ENCODE measurements around the gene MR1.

Gene MR1

GRCh38 chr1:181101581-181102226 is 67.9 kb downstream of the MR1 start (continued):
- TF ChIP-seq, protein P1, sequence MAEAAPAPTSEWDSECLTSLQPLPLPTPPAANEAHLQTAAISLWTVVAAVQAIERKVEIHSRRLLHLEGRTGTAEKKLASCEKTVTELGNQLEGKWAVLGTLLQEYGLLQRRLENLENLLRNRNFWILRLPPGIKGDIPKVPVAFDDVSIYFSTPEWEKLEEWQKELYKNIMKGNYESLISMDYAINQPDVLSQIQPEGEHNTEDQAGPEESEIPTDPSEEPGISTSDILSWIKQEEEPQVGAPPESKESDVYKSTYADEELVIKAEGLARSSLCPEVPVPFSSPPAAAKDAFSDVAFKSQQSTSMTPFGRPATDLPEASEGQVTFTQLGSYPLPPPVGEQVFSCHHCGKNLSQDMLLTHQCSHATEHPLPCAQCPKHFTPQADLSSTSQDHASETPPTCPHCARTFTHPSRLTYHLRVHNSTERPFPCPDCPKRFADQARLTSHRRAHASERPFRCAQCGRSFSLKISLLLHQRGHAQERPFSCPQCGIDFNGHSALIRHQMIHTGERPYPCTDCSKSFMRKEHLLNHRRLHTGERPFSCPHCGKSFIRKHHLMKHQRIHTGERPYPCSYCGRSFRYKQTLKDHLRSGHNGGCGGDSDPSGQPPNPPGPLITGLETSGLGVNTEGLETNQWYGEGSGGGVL (tag by site-specific recombination; IDR thresholded peaks at IDR 0.05): peak; percentile 93
- TF ChIP-seq YY1 (tag by site-specific recombination; IDR thresholded peaks at IDR 0.05) (no peak), ZNF488 (tag by site-specific recombination; IDR thresholded peaks at IDR 0.05) (no peak), HIC1 (tag by site-specific recombination; IDR thresholded peaks at IDR 0.05) (0 out of 2 replicates have a peak, but pooled peaks have one; percentile 6), OSR2 (tag by site-specific recombination; IDR thresholded peaks at IDR 0.05) (peak; percentile 69), PRDM10 (tag by site-specific recombination; IDR thresholded peaks at IDR 0.05) (peak; percentile 88), ZNF16 (tag by site-specific recombination; IDR thresholded peaks at IDR 0.05; ENCODE audit: low read depth) (no peak), EGR2 (tag by site-specific recombination; IDR thresholded peaks at IDR 0.05; ENCODE audit: low read depth) (peak; percentile 71), ZBTB20 (tag by site-specific recombination; IDR thresholded peaks at IDR 0.05) (peak; percentile 64; the same call in 1 of the 2 replicates), WT1 (tag by site-specific recombination; IDR thresholded peaks at IDR 0.05) (peak; percentile 100), ZNF140 (tag by site-specific recombination; IDR thresholded peaks at IDR 0.05) (no peak), ZNF792 (tag by site-specific recombination; IDR thresholded peaks at IDR 0.05) (no peak), ZNF629 (tag by site-specific recombination; IDR thresholded peaks at IDR 0.05) (peak; percentile 32; the same call in 1 of the 2 replicates), ZNF843 (tag by site-specific recombination; IDR thresholded peaks at IDR 0.05) (peak; percentile 40; the same call in 1 of the 2 replicates), ZNF692 (tag by site-specific recombination; IDR thresholded peaks at IDR 0.05) (no peak; the same call in 1 of the 2 replicates), ZIC2 (tag by site-specific recombination; IDR thresholded peaks at IDR 0.05) (peak; percentile 48; the same call in 1 of the 2 replicates), GLIS2 (tag by site-specific recombination; IDR thresholded peaks at IDR 0.05) (peak; percentile 47; the same call in 1 of the 2 replicates), ZNF501 (tag by site-specific recombination; IDR thresholded peaks at IDR 0.05) (peak; percentile 49; the same call in 1 of the 2 replicates), MZF1 (tag by site-specific recombination; IDR thresholded peaks at IDR 0.05; ENCODE audit: borderline replicate concordance) (peak; percentile 65; the same call in 1 of the 2 replicates), KLF1 (tag by site-specific recombination; IDR thresholded peaks at IDR 0.05) (peak; percentile 32; the same call in 1 of the 2 replicates), ZNF391 (tag by site-specific recombination; IDR thresholded peaks at IDR 0.05; ENCODE audit: borderline replicate concordance, low read depth) (no peak)
- TF ChIP-seq, protein P2, sequence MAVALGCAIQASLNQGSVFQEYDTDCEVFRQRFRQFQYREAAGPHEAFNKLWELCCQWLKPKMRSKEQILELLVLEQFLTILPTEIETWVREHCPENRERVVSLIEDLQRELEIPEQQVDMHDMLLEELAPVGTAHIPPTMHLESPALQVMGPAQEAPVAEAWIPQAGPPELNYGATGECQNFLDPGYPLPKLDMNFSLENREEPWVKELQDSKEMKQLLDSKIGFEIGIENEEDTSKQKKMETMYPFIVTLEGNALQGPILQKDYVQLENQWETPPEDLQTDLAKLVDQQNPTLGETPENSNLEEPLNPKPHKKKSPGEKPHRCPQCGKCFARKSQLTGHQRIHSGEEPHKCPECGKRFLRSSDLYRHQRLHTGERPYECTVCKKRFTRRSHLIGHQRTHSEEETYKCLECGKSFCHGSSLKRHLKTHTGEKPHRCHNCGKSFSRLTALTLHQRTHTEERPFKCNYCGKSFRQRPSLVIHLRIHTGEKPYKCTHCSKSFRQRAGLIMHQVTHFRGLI (tag by site-specific recombination; IDR thresholded peaks at IDR 0.05): no peak
- TF ChIP-seq, protein P3, sequence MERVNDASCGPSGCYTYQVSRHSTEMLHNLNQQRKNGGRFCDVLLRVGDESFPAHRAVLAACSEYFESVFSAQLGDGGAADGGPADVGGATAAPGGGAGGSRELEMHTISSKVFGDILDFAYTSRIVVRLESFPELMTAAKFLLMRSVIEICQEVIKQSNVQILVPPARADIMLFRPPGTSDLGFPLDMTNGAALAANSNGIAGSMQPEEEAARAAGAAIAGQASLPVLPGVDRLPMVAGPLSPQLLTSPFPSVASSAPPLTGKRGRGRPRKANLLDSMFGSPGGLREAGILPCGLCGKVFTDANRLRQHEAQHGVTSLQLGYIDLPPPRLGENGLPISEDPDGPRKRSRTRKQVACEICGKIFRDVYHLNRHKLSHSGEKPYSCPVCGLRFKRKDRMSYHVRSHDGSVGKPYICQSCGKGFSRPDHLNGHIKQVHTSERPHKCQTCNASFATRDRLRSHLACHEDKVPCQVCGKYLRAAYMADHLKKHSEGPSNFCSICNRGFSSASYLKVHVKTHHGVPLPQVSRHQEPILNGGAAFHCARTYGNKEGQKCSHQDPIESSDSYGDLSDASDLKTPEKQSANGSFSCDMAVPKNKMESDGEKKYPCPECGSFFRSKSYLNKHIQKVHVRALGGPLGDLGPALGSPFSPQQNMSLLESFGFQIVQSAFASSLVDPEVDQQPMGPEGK (tag by site-specific recombination; IDR thresholded peaks at IDR 0.05): peak; percentile 76; the same call in 1 of the 2 replicates

Measured in HEK293 (cell line).